Measurements from ENCODE around the gene SLC38A3.
A peak's percentile ranks its signal among the peaks of the same experiment; 100 is the strongest.
"Not testable (repeated sequence)": the region's sequence is repeated elsewhere in the genome, so short reads cannot be mapped to it uniquely, and the experiment has no call there.

The SLC38A3 gene

DNA sequence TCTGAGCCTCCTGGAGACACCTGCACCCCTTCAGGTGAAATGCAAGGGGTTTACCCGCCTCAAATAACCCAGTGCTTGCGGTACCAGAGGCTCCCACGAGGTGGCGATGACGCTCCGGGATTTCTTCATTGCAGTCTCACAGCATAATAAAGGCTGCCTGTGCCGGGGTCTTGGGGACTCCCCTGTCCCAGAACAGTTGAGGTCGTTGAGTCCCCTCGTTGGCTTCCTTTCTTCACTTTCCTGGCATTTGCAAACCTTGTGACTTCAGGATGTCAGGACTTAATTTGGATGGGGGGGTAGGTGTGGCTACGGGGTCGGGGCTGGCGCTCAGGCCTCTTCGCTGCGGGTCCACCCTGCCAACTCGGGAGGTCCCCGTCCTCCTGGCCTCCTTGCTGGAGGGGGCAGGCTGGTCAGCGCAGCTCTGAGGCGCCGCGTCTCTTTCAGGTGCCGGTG, 12.4 kb upstream of the SLC38A3 start:
- peak; percentile 50 for DNase-seq

DNA sequence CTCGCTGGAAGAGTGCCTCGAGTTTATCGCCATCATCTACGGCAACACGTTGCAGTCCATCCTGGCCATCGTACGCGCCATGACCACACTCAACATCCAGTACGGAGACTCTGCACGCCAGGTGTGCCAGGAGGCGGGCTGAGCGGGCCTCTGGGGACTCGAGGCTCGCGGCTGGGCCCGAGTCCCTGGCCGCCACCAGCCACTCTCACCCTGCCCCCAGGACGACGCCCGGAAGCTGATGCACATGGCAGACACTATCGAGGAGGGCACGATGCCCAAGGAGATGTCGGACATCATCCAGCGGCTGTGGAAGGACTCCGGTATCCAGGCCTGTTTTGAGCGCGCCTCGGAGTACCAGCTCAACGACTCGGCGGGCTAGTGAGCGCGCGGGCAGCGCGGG, 11.8 kb upstream of the SLC38A3 start:
- DNase-seq, result no peak

DNA sequence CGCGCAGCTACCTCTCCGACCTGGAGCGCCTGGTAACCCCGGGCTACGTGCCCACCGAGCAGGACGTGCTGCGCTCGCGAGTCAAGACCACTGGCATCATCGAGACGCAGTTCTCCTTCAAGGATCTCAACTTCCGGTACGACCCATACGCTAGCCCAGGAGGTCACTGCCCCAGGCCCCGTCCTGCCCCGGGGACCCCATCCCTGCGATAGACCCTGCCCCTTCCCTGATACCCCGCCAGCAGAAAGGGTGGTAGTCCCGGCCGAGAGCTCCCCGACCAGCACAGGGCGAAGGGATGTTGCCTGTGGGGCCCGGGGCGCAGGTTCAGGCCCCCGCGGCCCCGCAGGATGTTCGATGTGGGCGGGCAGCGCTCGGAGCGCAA, 11.3 kb upstream of the SLC38A3 start:
- no peak for DNase-seq

DNA sequence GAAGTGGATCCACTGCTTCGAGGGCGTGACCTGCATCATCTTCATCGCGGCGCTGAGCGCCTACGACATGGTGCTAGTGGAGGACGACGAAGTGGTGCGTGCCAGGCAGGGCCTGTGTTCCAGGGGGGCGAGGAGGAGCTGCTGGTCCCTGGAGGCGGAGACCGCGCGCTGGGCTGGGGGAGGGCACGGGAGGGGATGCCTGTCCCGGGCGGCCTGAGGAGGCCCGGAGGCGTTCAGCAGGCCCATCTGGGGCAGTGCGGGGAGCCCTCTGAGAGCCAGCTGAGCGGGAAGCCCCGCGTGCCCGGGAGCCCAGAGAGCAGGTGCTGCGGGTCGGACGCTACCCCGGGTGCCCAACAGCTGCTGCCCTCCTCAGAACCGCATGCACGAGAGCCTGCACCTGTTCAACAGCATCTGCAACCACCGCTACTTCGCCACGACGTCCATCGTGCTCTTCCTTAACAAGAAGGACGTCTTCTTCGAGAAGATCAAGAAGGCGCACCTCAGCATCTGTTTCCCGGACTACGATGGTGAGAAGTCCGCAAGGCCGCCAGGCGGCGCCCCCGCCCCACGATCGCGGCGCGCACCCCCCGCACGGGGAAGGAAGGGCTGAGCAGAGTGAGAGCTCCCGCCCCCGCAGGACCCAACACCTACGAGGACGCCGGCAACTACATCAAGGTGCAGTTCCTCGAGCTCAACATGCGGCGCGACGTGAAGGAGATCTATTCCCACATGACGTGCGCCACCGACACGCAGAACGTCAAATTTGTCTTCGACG, 10.8 kb upstream of the SLC38A3 start:
- peak; percentile 43 for DNase-seq

DNA sequence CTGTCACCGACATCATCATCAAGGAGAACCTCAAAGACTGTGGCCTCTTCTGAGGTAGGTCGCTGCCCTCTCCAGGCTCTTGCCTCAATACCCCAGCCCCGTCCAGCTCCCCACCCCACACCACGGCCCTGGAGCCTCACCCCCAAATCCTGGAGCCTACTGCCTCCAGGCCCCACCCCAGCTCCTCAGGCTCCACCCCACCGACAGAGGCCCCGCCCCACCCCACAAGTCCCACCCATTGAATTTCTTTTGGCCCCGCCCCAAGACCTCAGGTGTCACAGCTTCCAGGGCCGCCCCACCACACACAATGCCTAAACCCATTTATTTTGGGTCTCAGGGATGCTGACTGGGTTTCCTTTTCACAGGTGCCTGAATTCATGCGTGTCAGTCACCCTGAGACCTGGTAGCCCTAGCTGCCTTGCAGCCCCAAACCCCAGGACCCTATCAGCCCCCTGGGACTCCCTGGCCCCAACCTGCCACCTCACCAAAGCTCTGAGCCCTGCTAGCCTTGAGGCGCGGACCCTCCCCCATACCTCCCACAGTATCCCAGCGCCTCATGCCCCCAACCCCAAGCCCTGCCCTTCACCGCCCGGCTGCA, 10.1 kb upstream of the SLC38A3 start:
- DNase-seq, result no peak

DNA sequence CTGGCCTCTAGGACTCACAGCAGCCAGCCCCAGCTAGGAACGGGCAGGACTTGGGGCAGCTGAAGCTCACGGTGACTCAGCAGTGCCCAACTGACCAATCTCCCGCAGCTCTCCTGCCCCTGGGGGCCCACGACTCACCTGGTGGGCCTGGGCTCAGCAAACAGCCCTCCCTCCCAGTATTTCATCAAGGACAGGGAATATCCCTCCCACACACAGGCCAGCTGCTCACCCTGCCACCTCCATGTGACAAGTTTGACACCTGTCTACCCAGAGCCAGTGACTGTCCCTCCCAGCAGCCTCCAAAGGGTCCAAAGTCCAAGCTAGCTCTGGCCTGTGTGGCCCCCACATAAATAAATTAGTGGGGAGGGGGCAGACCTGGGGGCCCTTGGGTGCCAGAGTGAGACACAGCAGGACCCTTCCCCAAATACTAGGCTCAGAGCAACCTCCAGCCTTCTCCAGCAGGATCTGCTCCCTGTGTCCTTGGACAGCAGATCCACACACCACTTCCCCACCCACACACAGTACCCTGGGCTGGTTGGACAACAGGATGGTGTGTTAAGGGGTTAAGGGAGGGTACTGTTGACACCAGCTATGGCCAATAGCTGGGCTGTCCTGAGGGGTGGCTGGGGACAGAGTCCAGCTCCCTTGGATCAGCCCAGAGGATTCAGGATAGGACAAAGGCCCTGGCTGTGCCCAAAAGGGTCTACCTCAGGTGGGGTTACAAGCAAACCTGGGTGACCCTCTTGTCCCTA, 9.4 kb upstream of the SLC38A3 start:
- no peak for DNase-seq

DNA sequence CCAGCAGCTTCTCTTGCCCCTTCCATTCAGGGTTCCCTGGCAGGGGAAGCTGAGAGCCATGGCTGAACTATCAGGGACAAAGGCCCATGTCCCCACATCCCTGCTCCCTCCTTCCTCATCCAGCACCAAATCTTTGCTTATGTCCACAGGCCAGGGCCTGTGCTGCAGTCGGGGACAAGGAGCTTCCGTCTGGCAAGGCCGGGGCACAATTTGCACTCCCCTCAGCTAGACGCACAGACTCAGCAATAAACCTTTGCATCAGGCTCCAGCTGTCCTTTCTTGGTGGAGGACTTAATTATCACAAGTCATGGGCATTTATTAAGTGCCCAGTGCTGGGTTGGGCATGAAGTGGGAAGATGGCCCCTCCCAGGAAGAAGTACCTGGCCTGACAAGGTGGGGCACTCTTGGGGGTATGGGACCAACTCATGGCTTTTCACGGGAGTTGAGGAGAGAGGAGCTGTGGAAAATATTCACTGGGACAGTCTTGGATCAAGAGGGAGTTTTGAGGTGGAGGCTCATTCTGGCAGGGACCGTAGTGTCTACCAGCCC, 8.7 kb upstream of the SLC38A3 start:
- no peak for DNase-seq

DNA sequence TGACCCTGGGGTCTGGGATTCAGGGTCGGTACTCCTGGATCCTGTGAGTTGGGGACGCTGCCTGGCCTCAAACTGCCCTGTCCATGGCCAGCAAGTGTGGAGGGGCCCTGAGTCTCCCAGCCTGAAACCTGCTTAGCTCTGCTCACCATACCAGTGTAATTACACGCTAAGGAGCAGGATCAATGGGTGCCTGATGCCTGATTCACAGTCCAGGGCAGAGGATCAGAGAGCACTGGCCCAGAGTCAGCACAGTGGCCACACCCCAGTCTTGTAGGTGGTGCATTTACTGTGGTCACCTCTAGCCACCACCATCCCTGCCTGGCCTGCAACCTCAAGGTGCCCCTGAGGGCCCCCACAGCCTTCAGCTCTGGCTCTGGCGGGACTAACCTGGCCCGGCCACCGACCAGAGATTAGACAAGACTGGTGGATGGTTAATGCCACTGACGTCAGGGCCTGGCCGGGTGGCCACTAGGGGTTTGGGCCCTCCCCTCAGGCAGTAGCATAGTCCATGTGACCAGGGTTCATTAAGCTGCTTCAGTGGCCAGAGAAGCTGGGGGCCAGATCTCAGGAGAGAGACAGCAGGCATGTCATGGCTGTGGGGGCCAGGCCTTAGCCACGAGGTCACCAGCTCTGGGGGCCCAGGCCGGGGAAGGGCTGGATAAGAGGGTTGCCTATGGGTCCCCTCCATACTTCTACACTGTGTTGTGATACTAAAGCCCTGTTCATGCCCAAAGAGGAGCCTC, 3.3 kb upstream of the SLC38A3 start:
- no peak for DNase-seq

DNA sequence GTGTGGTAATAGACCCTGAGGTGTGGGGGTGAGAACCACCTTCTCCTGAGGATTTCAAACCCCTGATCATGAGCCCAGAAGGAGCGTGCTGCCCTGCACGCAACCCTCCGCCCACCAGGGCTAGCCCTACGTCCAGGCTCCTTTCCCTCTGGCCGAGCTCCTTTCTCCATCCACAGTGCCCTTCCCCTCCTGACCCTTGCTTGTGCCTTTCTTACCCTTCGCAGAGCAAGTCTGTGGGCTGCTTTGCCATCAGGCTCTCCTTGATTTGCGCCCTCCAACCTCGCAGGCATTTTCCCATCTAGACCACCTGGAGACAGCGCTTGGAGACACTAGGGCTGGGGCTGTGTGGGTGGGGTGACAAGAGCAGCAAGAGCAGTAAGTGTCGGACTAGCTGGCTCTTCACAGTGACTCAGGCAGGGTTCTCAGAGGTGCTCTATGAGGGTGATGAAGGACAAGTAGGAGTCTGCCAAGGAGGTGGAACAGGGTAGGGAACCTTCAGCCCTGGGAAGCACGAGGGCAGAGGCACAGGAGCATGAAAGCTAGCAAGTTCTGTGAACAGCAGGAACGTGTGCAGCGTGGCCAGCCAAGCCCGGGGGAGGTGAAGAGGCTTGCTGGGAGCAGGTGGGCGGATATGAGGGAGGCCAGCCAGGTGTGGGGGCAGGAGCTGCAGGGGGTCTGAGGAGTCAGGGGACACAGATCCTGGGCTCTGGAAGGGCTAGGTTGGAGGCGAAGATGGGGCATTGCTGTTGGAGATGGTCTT, 2.5 kb upstream of the SLC38A3 start:
- no peak for DNase-seq

DNA sequence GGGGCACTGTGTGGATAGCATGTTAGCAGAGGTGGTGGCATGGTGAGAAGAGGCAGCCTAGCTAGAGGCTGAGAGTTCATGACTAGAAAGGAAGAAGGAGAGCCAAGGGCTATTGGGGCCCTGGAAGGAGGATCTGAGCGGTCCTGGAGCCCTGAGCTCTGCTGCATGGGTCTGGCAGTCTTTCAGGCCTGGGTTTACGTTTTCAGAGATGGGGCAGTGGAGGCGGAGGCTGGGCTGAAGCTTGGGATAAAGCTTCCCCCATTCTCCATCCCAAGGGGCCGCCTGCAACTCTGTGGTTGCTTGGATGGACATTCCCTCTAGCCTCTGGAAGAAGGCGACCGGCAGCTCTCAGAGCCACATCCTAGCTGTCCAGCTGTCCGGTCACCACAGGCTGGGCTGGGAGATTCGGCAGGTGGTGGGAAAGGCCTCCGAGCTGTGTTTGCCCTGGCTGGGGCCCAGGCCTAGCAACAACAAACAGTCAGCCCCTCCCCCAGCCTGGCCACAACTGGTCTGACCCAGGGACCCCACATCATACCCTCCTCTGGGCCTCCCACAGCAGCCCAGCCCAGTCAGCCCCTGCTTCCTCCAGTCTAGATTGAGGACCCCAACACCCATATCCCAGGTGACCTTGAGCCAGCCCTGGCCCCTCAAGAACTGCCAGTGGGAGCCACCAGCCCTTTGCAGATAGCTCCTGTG, 1.8 kb upstream of the SLC38A3 start:
- DNase-seq, result no peak

DNA sequence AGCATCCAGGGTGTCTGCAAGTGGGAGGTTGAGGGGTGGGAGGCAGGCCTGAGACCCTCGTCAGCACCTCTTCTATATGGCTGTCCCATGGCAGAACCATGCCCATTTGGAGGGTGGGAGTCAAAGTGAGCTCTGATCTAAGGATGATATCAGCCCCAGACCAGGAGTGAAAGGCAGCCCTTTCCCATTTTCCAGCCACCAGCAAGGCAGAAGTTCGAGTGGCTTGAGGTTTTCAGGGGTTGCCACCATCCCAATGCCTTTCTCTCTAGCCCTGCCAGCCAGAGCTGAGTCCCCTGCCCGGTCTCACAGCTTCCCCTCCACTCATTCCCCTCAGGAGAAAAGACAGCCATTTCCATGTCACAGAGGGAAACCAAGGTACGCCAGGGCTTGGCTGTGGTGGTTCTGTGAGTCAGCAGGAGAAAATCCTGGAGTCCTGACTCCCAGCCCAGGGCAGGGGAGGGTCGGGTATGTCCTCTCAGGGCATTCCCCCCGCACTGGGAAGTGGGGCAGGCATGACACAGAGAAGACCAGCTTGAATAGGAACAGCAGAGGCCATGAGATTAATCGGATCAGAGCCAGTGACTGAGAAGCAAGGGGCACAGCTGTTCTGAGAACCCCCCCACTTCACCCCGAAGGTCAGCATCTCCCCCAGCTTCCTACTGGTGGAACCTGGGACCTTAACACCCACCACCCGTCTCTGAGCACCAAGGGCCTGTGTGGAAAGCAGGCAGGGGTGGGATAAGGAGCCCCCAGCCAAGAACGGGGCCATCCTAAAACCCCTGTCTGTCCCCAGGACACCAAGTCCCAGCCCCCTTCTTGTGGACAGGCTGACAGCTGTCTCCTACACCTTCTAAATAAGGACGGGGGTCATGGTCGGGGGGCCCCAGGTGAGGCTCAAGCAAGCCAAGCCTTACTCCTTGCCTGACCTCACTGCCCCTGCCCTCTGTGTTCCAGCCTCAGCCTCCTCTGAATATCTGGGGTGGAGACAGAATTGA, 965 bp upstream of the SLC38A3 start:
- no peak for DNase-seq

DNA sequence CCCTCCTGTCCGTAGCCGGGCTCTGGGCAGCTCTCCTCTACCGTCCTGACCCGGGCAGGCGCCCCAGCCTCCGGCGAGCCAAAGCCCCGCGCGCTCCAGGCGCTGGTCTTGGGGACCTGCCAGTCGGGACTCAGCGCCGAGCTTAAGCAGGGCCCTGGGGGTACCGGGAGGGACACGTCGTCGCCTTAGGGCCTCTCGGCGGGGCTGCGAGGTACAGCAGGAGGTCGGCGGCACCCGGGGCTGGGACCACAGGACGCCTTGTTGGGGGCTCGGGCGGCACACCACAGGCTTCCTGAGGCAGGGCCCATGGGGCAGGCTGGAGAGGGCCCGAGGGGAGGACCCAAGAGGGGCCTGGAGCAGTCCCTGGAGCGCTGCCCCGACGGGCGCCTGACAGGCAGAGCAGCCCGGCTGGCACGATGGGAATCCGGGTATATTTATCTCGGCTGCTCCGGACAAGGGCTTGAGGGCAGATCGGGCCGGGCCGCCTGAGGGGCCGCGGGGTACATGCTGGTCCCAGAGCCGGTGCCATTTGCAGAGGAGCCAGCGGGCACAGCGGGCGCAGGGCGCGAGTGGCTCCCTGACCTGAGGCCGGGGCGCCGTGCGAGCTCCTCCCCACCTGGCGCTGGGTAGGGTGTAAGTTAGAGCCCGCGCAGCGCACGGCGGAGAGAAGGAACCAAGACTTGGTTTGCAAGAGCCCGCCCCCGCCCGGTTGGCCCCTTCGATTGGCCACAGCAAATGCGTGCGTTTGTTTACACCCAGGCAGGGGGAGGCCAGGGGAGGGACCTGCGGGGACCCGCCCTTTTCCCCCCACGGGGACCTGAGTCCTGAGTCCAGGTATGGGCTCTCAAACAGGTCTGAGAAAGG, 574 bp downstream of the SLC38A3 start:
- DNase-seq, result no peak

DNA sequence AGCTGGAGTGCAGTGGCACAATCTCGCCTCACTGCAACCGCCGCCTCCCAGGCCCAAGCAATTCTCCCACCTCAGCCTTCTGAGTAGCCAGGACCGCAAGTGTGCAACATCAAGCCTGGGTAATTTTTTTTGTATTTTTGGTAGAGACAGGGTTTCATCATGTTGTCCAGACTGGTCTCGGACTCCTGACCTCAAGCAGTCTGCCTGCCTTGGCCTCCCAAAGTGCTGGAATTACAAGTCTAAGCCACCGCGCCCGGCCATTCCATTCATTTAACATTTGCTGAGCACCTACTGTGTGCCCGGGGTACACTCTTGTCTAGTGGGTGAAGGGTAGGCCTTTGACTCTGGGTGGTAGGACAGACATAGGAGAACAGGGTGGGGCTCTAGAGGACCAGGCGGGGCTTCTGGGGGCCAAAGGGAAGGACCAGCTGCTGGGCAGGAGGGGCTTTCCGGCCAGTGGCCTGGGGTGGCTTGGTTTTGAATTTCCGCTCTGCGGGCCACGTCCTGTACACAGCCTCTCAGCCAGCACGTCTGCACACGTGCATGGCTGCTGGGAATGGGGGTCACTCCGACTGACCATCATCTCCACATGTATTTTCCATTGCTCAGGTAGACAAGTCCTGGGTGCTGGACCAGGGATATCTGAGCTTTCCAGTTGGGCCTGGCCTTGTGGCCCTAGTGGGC, 2.4 kb downstream of the SLC38A3 start:
- DNase-seq, result no peak

DNA sequence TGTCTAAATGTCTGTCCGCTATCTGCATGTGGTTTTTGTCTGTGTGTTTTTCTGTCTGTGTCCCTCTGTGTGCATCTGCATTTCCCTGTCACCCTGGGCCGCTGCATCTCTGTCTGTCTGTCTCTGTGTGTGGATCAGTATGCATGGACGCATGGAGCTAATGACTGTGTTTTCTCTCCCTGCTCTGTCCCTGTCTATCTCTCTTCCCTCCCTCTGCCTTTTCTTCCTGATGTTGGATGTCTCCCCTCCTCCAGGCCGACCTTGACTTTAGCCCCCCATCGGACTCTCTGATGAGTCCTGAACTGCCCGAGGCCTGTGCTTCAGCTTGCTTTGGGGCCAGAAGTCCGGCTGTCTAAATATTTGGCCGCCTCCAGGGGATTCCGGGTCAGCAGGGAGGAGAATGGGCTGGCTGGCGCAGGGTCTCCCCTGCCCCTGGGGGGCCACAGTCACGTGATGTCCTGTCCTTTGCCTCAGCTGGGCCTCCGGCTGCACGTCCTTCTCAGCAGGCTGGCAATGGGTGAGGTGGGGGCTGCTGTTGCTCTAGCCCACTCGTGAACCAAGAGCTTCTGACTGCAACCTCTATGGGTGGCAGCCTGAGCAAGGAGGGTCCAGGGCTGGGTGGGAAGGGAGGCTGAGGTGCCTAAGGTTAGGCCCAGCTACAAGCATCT, 3.7 kb downstream of the SLC38A3 start:
- no peak for DNase-seq

DNA sequence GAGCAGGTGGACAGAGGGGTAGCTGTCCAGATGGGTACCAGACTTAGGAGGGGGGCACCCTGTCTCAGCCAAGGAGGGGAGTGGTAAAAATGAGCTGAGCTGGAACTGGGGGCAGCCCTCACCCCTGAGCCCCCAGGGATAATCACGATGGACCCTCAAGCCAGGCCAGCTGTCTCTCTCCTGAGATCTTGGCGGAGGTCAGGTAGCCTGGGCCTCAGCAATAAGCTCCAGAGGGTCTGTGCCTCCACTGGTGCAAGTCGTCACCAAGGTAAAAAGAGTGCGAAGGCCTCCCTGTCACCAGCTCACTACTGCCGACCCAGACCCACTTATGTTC, 5.1 kb downstream of the SLC38A3 start:
- DNase-seq, result no peak

DNA sequence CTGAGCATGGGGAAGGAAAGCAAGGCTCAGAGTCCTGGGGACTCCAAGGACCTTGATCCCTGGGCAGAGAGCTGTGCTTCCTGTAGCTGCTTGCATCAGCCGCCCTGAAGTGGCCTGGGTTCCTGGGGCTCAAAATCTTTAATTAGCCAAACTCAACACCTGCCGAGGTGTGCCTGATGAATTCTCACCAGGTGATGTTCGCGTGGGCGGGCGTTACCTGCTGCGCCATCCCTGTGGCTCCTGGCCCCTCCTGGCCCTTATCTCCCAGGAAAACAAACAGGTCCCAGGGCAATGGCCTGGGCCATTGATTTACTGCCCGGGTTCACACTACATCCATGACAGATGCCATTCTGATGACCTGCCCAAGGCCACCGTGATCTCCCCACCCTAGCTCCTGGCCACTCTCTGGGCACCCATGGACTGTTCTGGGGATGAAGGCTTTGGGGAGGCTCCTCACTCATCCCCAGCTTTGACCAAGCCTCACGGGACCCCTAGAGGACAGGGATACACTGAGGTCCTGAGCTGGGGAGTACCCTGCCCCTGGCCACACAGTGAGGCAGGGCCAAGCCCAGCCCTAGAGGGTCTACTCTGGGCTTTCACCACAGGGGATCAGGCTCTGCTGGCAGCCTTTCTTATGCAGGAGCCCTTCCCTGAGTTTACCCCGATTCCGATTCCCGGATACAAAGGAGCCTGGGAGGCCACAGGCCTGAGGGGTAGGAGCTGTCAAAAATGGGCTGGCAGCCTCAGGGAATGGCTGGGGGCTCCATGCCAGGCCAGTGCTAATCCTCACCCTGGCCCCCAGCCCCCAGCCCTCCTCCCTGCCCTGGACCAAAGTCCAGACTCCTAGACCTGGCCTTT, 5.7 kb downstream of the SLC38A3 start:
- no peak for DNase-seq

DNA sequence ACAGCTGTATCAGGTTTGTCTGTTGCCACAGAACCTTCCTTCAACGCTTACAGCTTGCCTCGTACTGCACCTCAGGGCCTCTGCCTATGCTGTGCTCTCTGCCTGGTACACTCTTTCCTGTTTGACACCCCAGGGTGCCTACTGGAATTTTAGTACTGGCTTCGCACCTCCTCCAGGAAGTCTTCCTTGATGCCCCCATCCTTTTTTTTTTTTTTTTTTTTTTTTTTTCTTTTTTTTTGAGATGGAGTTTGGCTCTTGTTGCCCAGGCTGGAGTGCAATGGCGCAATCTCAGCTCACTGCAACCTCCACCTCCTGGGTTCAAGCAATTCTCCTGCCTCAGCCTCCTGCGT, 6.3 kb downstream of the SLC38A3 start:
- DNase-seq, result not testable (repeated sequence)

Measured in GDM1 (cell line).